Measurements from ENCODE around the gene POLR1G. TPM values are rescaled to one million over a fixed set of nuclear protein-coding genes. Genes with fewer than 3 reads are reported as not detected.
A peak's percentile ranks its signal among the peaks of the same experiment; 100 is the strongest.

The POLR1G gene
- total RNA-seq, 4 donors from 2014 or later, result 1.7 to 10.7 (median 5.8) TPM

GRCh38 chr19:45400192-45400591, 6.3 kb upstream of the POLR1G start:
- H3K4me1 ChIP-seq, result peaks cover 0 to 47% (median 14%) of the 10 kb centered on the region in 3 donors
- no peaks in the 10 kb centered on the region for H3K9me3 ChIP-seq
- no peak for ATAC-seq
- WGBS, 2 donors (ENCODE audit: low coverage in 1 of 2), result 88 to 100% methylated on average over 2 to 4 of the region's 6 CpGs
- peaks cover 0 to 13% of the 10 kb centered on the region in 2 donors for H3K36me3 ChIP-seq
- H3K4me3 ChIP-seq, result no peak overlapping the region
- peaks cover 36% of the 10 kb centered on the region for H3K27me3 ChIP-seq
- TF ChIP-seq POLR2AphosphoS5 (IDR thresholded peaks at IDR 0.05), result no peak
- TF ChIP-seq EP300 (IDR thresholded peaks at IDR 0.05), result no peak
- TF ChIP-seq CTCF (IDR thresholded peaks at IDR 0.05), result no peak
- no peak for TF ChIP-seq POLR2A (IDR thresholded peaks at IDR 0.05)
- H3K27ac ChIP-seq, result no peak overlapping the region

- H3K36me3 ChIP-seq, result no peaks in the 10 kb centered on the region
- peaks cover 26% of the 10 kb centered on the region for H3K27me3 ChIP-seq
- H3K27ac ChIP-seq, result no peak overlapping the region
- H3K4me1 ChIP-seq, result peaks cover 0 to 59% (median 15%) of the 10 kb centered on the region in 3 donors
- H3K9me3 ChIP-seq, result no peaks in the 10 kb centered on the region
- no peak for ATAC-seq
- TF ChIP-seq CTCF (IDR thresholded peaks at IDR 0.05), result no peak
- TF ChIP-seq POLR2A (IDR thresholded peaks at IDR 0.05), result no peak
- no peak for TF ChIP-seq EP300 (IDR thresholded peaks at IDR 0.05)
- TF ChIP-seq POLR2AphosphoS5 (IDR thresholded peaks at IDR 0.05), result no peak
- no peak overlapping the region for H3K4me3 ChIP-seq
- 86 to 95% methylated on average over 4 to 5 of the region's 6 CpGs for WGBS, 2 donors (ENCODE audit: low coverage in 1 of 2)
Measured at GRCh38 chr19:45401815-45402214, 4.6 kb upstream of the POLR1G start.

- Histone ChIP-seq H3K27ac (peak overlapping the region in 2 of 4 donors; percentile 2 to 44), H3K4me3 (no peak overlapping the region), H3K27me3 (peaks cover 23% of the 10 kb centered on the region), H3K9me3 (no peaks in the 10 kb centered on the region), H3K4me1 (peaks cover 0 to 66% (median 17%) of the 10 kb centered on the region in 3 donors), H3K36me3 (no peaks in the 10 kb centered on the region)
- no peak for ATAC-seq
- WGBS, 2 donors (ENCODE audit: low coverage in 1 of 2), result 61 to 67% methylated on average over 6 to 9 of the region's 40 CpGs
- TF ChIP-seq POLR2AphosphoS5 (IDR thresholded peaks at IDR 0.05) (no peak), POLR2A (IDR thresholded peaks at IDR 0.05) (no peak), CTCF (IDR thresholded peaks at IDR 0.05) (peak in 1 of 4 experiments; percentile 47)
Measured at GRCh38 chr19:45402298-45403061, 4.0 kb upstream of the POLR1G start.

GRCh38 chr19:45403272-45403671, 3.2 kb upstream of the POLR1G start:
- Histone ChIP-seq H3K36me3 (peaks cover 0 to 4% of the 10 kb centered on the region in 2 donors), H3K9me3 (no peaks in the 10 kb centered on the region), H3K4me3 (no peak overlapping the region), H3K27ac (no peak overlapping the region), H3K27me3 (peaks cover 23% of the 10 kb centered on the region), H3K4me1 (peaks cover 0 to 66% (median 15%) of the 10 kb centered on the region in 3 donors)
- no peak for ATAC-seq
- TF ChIP-seq POLR2A (IDR thresholded peaks at IDR 0.05), result no peak
- no peak for TF ChIP-seq CTCF (IDR thresholded peaks at IDR 0.05)
- no peak for TF ChIP-seq EP300 (IDR thresholded peaks at IDR 0.05)
- TF ChIP-seq POLR2AphosphoS5 (IDR thresholded peaks at IDR 0.05), result no peak
- no CpG with 5 or more reads among the region's 4 CpGs for WGBS, 2 donors (ENCODE audit: low coverage in 1 of 2)

Measured in gastroesophageal sphincter (tissue), 4 donors.